IMR-90 (cell line): ENCODE results near the gene ITGB5.

Source experiments
- BHLHE40 ChIP-seq: fragments of 150-350 bp; IDR thresholded peaks from 2 replicates; pipeline ENCODE4 v1.6.1; 2016; ENCODE audit warnings: mild to moderate bottlenecking, low read depth, low read length
- CTCF ChIP-seq: conservative IDR thresholded peaks from 2 replicates; pipeline ENCODE4 v1.5.1; 2012; ENCODE audit warnings: mild to moderate bottlenecking, low read depth, low read length, improper control_type of control experiment
- MAFK ChIP-seq: IDR thresholded peaks from 2 replicates; pipeline ENCODE4 v1.6.1; 2012; ENCODE audit warnings: low read depth, low read length, improper control_type of control experiment
- POLR2A ChIP-seq: IDR thresholded peaks from 2 replicates; pipeline ENCODE4 v1.6.1; 2012; ENCODE audit warnings: mild to moderate bottlenecking, low read depth, low read length
- RAD21 ChIP-seq: IDR thresholded peaks from 2 replicates; pipeline ENCODE4 v1.6.1; 2012; ENCODE audit warnings: low read length, improper control_type of control experiment
- RCOR1 ChIP-seq: IDR thresholded peaks from 2 replicates; pipeline ENCODE4 v1.6.1; 2012; ENCODE audit warnings: mild to moderate bottlenecking, low read length, improper control_type of control experiment; ENCODE audit not compliant: insufficient replicate concordance
- RFX5 ChIP-seq: IDR thresholded peaks from 2 replicates; pipeline ENCODE4 v1.8.0; 2012; ENCODE audit warnings: low read depth, mild to moderate bottlenecking, low read length, moderate library complexity
- USF2 ChIP-seq: fragments of 150-350 bp; IDR thresholded peaks from 2 replicates; pipeline ENCODE4 v1.6.1; 2017; ENCODE audit warnings: mild to moderate bottlenecking, antibody characterized with exemption, low read length, low read depth

DNA sequence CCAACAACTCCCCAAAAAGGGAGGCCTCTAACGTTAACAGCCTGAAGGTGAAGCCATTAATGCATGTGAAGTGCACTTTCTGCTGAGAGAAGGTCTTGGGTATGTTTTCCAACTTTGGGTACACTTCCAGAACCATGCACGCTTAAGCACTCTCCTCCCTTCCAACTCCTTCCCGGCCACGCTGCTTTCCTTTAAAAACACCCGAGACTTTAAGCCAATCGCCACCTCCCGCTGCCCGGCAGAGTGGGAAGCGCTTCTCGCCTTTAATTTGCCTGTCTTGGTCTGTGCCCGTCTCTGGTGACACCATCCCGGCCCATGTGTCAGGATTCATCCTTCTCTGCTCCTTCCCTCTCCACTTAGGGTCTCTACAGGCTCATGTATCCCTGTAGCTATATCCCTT, 35.3 kb downstream of the ITGB5 start:
- TF ChIP-seq MAFK (no peak), USF2 (no peak), CTCF (no peak), RAD21 (no peak), BHLHE40 (no peak), POLR2A (no peak), RCOR1 (no peak), RFX5 (no peak)
